Uterus (tissue), 2 donors: ENCODE data around the gene HSD3B2.

Source experiments
- CTCF ChIP-seq, 4 experiments: fragments of 200-600 bp in 2 of 4; fragments of 450-650 bp in 2 of 4; sonication (generic) in 2 of 4; IDR thresholded peaks; one replicate each; pipeline ENCODE4 v1.5.1; 2016 to 2019; ENCODE audit warnings: antibody characterized with exemption in 4 of 4, mild to moderate bottlenecking in 2 of 4, moderate library complexity in 1 of 4
- POLR2A ChIP-seq, 2 donors: fragments of 450-650 bp; IDR thresholded peaks; one replicate each; pipeline ENCODE4 v1.6.1; 2016; ENCODE audit warnings: antibody characterized with exemption in 2 of 2, mild to moderate bottlenecking in 1 of 2, moderate library complexity in 1 of 2

GRCh38 chr1:119372503-119373086, 42.4 kb upstream of the HSD3B2 start:
- no peak for TF ChIP-seq CTCF (IDR thresholded peaks at IDR 0.05)
- no peak for TF ChIP-seq POLR2A (IDR thresholded peaks at IDR 0.05)
